ENCODE results near the gene ZNF536. TPM values are rescaled to one million over a fixed set of nuclear protein-coding genes. Genes with fewer than 3 reads are reported as not detected.

The ZNF536 gene
- total RNA-seq, 6 experiments from 2014 or later, result 0.25 TPM; not detected in 5

GRCh38 chr19:30549151-30549550, 177.0 kb downstream of the ZNF536 start:
- no peak for ATAC-seq
- H3K27ac ChIP-seq, result no peak overlapping the region
- no peaks in the 10 kb centered on the region for H3K9me3 ChIP-seq
- H3K27me3 ChIP-seq, result no peaks in the 10 kb centered on the region
- no peaks in the 10 kb centered on the region for H3K4me1 ChIP-seq
- H3K4me3 ChIP-seq, result no peak overlapping the region
- 47% methylated on average over 2 of the region's 13 CpGs for WGBS (ENCODE audit: insufficient coverage, low coverage, low lambda C conversion rate, missing lambda C conversion rate)
- no peak for DNase-seq
- intact Hi-C loops (cut with DNase I), result no loop called here
- TF ChIP-seq CTCF (IDR thresholded peaks at IDR 0.05) (no peak), POLR2A (IDR thresholded peaks at IDR 0.05) (no peak)
- H3K36me3 ChIP-seq, result no peaks in the 10 kb centered on the region

- H3K36me3 ChIP-seq, result no peaks in the 10 kb centered on the region
- no peaks in the 10 kb centered on the region for H3K27me3 ChIP-seq
- no peaks in the 10 kb centered on the region for H3K4me1 ChIP-seq
- ATAC-seq (no peak), DNase-seq (no peak)
- intact Hi-C loops (cut with DNase I), result no loop called here
- no peaks in the 10 kb centered on the region for H3K9me3 ChIP-seq
- WGBS (ENCODE audit: insufficient coverage, low coverage, low lambda C conversion rate, missing lambda C conversion rate), result 25% methylated on average over 6 of the region's 11 CpGs
- H3K4me3 ChIP-seq, result no peak overlapping the region
- TF ChIP-seq POLR2A (IDR thresholded peaks at IDR 0.05) (no peak), CTCF (IDR thresholded peaks at IDR 0.05) (no peak)
- H3K27ac ChIP-seq, result no peak overlapping the region
Observed at GRCh38 chr19:30551271-30551670, 179.1 kb downstream of the ZNF536 start.

GRCh38 chr19:30552593-30552992, 180.4 kb downstream of the ZNF536 start:
- intact Hi-C loops (cut with DNase I), result no loop called here
- Histone ChIP-seq H3K9me3 (no peaks in the 10 kb centered on the region), H3K36me3 (no peaks in the 10 kb centered on the region), H3K4me3 (no peak overlapping the region), H3K27ac (no peak overlapping the region), H3K27me3 (no peaks in the 10 kb centered on the region), H3K4me1 (no peaks in the 10 kb centered on the region)
- ATAC-seq (no peak), DNase-seq (no peak)
- whole genome bisulfite sequencing (ENCODE audit: insufficient coverage, low coverage, low lambda C conversion rate, missing lambda C conversion rate), result 66% methylated on average over 3 of the region's 5 CpGs
- TF ChIP-seq CTCF (IDR thresholded peaks at IDR 0.05) (no peak), POLR2A (IDR thresholded peaks at IDR 0.05) (no peak)

GRCh38 chr19:30555075-30555790, 183.0 kb downstream of the ZNF536 start:
- Histone ChIP-seq H3K9me3 (no peaks in the 10 kb centered on the region), H3K4me3 (no peak overlapping the region), H3K27ac (no peak overlapping the region), H3K4me1 (no peaks in the 10 kb centered on the region), H3K36me3 (no peaks in the 10 kb centered on the region), H3K27me3 (no peaks in the 10 kb centered on the region)
- ATAC-seq, result no peak
- TF ChIP-seq CTCF (IDR thresholded peaks at IDR 0.05) (no peak), POLR2A (IDR thresholded peaks at IDR 0.05) (no peak)
- WGBS (ENCODE audit: insufficient coverage, low coverage, low lambda C conversion rate, missing lambda C conversion rate), result 49% methylated on average over 12 of the region's 12 CpGs
- no peak for DNase-seq
- intact Hi-C loops (cut with DNase I), result no loop called here

- 20% methylated on average over 1 of the region's 1 CpG for WGBS (ENCODE audit: insufficient coverage, low coverage, low lambda C conversion rate, missing lambda C conversion rate)
- no peak for TF ChIP-seq CTCF (IDR thresholded peaks at IDR 0.05)
- no peak for TF ChIP-seq POLR2A (IDR thresholded peaks at IDR 0.05)
Observed at GRCh38 chr19:30555791-30556110, 183.6 kb downstream of the ZNF536 start.

More at GRCh38 chr19:30555791-30556110, 183.6 kb downstream of the ZNF536 start:
- ATAC-seq (no peak), DNase-seq (no peak)
- H3K9me3 ChIP-seq, result no peaks in the 10 kb centered on the region
- H3K27me3 ChIP-seq, result no peaks in the 10 kb centered on the region
- no peaks in the 10 kb centered on the region for H3K4me1 ChIP-seq
- H3K4me3 ChIP-seq, result no peak overlapping the region
- intact Hi-C loops (cut with DNase I), result no loop called here
- no peak overlapping the region for H3K27ac ChIP-seq
- H3K36me3 ChIP-seq, result no peaks in the 10 kb centered on the region

All from right lobe of liver (tissue), 6 donors.